Fibroblast of pulmonary artery (primary cell): ENCODE measurements around the gene CD9.

Source experiments
- DNase-seq: peaks from one replicate; pipeline ENCODE4 v3.0.0-alpha.2; 2010; ENCODE audit warnings: low read depth
- H3K4me3 ChIP-seq: replicated peaks from 2 replicates; pipeline ENCODE4 v1.5.1; 2011; ENCODE audit warnings: low read depth, mild to moderate bottlenecking, control low read depth, low read length, moderate library complexity
- TF ChIP-seq, protein P1 (sequence below): IDR thresholded peaks from 2 replicates; pipeline ENCODE4 v1.5.1; 2011; ENCODE audit warnings: mild to moderate bottlenecking, control low read depth, low read length, inconsistent platforms; ENCODE audit errors: missing control alignments

Gene CD9

DNA sequence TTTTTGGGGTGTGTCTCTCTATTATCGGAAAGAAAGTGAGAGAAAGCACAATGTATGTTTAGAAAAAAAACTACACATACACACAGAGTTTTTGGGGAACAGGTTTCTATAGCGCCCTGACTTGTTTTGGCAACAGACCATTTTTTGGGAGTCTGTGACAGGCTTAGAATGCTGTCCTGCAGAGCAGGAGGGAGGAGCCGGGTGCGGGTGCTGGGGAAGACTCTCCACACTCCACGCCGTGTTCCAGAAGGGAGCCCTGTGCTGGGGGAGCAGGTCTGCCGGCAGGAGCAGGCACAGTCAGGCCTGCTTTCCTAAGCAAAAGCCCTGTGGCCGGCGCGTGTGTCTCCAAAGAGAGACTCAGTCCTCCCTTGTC, 26.5 kb downstream of the CD9 start:
- H3K4me3 ChIP-seq, result peak overlapping the region; percentile 3
- TF ChIP-seq, protein P1, sequence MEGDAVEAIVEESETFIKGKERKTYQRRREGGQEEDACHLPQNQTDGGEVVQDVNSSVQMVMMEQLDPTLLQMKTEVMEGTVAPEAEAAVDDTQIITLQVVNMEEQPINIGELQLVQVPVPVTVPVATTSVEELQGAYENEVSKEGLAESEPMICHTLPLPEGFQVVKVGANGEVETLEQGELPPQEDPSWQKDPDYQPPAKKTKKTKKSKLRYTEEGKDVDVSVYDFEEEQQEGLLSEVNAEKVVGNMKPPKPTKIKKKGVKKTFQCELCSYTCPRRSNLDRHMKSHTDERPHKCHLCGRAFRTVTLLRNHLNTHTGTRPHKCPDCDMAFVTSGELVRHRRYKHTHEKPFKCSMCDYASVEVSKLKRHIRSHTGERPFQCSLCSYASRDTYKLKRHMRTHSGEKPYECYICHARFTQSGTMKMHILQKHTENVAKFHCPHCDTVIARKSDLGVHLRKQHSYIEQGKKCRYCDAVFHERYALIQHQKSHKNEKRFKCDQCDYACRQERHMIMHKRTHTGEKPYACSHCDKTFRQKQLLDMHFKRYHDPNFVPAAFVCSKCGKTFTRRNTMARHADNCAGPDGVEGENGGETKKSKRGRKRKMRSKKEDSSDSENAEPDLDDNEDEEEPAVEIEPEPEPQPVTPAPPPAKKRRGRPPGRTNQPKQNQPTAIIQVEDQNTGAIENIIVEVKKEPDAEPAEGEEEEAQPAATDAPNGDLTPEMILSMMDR, result no peak
- no peak for DNase-seq

DNA sequence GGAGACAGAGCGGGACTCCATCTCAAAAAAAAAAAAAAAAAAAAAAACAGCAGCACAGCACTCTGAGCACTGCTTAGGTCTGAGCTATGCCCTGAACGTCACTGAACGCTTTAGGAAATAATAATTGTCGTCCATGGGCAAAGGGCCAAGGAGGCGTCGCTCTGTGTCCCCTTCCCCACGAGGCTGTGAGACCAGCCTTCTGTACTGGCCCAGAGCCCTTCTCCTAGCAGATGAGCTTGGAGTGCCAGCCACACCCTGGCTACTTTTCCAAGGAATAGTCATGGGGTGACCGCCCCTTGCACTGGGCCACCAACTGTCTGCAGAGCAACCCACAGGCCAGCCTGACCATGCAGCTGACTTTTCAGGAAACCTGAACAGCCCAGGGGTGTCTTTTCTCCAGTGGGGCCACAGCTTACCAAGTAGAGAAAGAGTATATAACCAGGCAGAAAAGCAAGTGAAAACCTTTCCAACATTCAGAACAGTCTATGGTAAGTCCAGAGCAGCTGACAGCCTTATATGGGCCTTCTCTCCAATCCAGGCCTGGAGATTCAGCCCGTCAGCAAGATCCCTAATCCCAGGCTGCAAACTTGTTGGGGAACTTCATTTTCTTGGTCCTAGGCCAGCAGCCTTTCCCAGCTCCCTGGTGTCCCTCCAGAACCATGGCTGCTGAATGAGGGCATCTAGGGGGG, 28.5 kb downstream of the CD9 start:
- TF ChIP-seq, protein P1, result no peak
- H3K4me3 ChIP-seq, result no peak overlapping the region
- DNase-seq, result no peak

DNA sequence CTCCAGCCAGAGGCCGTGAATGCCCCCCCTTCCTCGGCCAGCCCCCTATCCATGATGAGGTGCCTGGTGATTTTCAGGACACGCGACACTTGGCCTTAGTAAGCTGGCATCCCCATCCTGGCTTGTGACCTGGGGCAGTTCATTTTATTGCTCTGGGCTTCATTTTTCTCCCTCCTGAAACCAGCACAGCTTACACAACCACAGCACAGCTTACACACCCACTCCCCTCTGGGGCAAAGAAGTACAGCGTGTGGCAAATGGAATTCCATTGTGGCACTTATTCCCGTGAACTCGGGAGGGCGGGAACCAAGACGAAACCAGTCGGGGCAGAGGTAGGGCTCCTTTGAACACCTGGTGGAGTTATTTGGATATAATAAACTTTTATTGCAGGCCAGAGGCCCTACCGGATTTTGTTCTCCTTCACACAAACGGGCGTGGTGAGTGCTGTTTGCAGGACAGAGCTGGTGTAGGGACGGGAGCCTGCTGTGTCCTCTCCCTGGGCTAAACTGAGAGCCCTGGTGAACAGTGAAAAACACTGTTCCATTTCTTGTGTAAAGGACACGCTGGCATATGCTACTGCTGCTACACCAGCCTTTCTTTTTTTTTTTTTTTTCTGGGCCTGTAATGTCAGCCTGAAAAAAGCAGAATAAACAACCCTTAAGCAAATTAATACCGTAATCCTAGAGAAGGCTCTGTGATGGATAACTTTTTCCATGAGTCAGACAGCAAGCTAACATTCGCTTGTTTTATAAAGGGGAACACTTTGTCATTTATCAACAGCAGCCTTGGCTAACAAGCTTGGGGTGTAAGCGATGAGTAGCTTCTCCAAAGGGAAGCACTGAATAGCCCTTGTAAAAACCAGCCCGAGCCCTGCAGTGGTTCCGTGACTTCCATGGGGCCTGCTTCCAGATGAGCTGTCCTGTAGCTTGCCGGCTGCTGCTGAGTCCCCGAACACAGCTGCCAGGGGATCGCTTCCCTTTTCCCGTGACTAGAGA, 29.3 kb downstream of the CD9 start:
- DNase-seq, result peak; percentile 60
- H3K4me3 ChIP-seq, result no peak overlapping the region

DNA sequence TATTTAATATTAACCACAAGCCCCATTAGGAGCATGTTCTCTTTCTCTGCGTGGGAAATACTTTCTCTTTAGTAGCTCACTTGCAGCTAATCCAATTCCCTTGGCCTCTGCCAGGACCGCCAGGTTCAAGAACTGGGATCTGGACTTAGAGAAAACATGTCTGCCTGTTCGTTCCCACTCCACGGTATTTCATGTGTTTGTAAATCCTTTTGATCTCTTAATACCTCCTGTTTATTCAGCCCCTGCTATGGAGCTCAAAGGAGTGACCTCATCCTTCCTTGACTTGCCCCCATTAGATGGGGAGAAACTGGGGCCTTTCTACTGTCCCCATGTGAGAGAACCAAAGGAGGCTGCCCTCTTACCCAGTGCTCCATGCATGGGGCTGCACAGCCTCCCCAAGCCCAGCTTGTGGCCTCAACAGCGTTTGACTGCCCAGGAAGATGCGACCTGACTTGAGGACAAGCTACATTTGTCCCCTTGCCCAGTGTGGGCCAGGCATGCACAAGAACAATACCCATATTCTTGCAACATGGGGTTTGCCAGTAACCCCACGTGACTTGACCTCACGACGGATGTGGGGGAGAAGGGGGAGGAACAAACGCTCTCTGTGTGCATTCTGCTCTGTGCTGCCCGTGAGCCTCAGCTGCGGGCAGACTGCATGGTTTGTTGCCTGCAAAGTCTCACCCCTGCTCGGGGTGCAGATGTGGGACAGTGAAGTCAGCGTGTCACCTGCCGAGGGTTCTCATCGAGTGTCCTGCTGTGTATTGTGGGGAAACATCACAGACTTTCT, 30.3 kb downstream of the CD9 start:
- H3K4me3 ChIP-seq, result no peak overlapping the region
- TF ChIP-seq, protein P1, result no peak
- peak; percentile 52 for DNase-seq

More for the DNA sequence above, 29.3 kb downstream of the CD9 start:
- TF ChIP-seq, protein P1, result no peak

DNA sequence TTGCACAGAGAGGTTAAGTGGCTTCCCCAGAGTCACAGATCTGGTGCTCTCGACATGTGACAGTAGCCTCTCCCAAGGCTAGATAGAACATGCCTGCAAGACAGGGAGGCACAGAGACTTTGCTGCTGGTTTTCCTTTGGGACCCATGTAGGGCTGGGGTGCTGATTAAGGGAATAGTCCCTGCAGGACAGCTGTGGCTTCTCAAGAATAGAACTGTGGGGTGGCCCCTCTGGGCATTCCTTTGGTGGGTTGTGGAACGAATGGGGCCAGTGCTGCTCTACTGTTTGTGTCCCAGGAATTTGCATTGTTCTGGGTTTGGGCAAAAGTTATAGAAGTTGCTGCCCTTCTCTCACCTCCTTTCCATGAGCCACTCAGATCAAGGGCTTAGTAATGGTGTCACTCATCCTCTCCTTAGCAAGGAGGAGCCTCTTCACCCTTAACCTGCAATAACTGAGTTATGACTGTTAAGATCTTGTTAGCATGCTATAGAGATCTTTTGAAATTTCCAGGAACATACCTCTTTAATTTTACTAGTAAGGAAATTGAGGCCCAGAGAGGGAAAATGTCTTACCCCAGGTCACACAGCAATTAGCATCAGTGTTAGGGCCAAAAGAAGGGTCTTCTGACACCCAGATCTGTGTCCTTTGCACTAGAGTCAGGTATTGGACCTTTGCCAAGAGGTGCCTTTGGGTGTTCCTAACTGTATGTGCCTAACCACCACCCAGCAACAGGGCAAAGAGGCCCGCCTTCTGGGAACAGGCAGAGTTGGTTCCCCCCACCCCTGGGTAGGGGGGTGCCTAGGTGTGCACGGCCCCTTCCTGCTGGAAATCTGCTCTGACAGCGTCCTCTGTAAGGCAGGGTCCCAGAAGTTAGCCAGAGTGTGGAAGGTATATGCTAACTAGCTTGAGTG, 31.4 kb downstream of the CD9 start:
- no peak overlapping the region for H3K4me3 ChIP-seq
- no peak for DNase-seq
- TF ChIP-seq, protein P1, result no peak
